ENCODE results near the gene PANK4.

Gene PANK4

GRCh38 chr1:2498648-2499047, 27.7 kb downstream of the PANK4 start:
- no peak overlapping the region for H3K4me3 ChIP-seq
- no peak overlapping the region for H3K27ac ChIP-seq
- H3K4me1 ChIP-seq: no peaks in the 10 kb centered on the region
- intact Hi-C loops (cut with DNase I; ENCODE audit: low total_unique reads): no loop called here
- no peaks in the 10 kb centered on the region for H3K36me3 ChIP-seq
- DNase-seq: no peak
- no peaks in the 10 kb centered on the region for H3K9me3 ChIP-seq
- no peak for TF ChIP-seq CTCF (IDR thresholded peaks at IDR 0.05)
- H3K27me3 ChIP-seq: peaks cover 0 to 83% of the 10 kb centered on the region in 2 donors

- Histone ChIP-seq H3K4me3 (no peak overlapping the region), H3K36me3 (no peaks in the 10 kb centered on the region), H3K27ac (no peak overlapping the region), H3K27me3 (peaks cover 0 to 83% of the 10 kb centered on the region in 2 donors), H3K4me1 (no peaks in the 10 kb centered on the region), H3K9me3 (no peaks in the 10 kb centered on the region)
- no peak for DNase-seq
- TF ChIP-seq CTCF (IDR thresholded peaks at IDR 0.05): no peak
- intact Hi-C loops (cut with DNase I; ENCODE audit: low total_unique reads): no loop called here
Measured at GRCh38 chr1:2497891-2498290, 28.5 kb downstream of the PANK4 start.

GRCh38 chr1:2496746-2497145, 29.6 kb downstream of the PANK4 start:
- Histone ChIP-seq H3K9me3 (no peaks in the 10 kb centered on the region), H3K27ac (no peak overlapping the region), H3K36me3 (no peaks in the 10 kb centered on the region), H3K27me3 (peaks cover 0 to 83% of the 10 kb centered on the region in 2 donors), H3K4me1 (no peaks in the 10 kb centered on the region), H3K4me3 (no peak overlapping the region)
- intact Hi-C loops (cut with DNase I; ENCODE audit: low total_unique reads): no loop called here
- DNase-seq: no peak
- no peak for TF ChIP-seq CTCF (IDR thresholded peaks at IDR 0.05)

GRCh38 chr1:2496087-2496622, 30.2 kb downstream of the PANK4 start:
- no peak overlapping the region for H3K4me3 ChIP-seq
- H3K27me3 ChIP-seq: peaks cover 0 to 82% of the 10 kb centered on the region in 2 donors
- intact Hi-C loops (cut with DNase I; ENCODE audit: low total_unique reads): no loop called here
- H3K36me3 ChIP-seq: no peaks in the 10 kb centered on the region
- TF ChIP-seq CTCF (IDR thresholded peaks at IDR 0.05): no peak
- no peak for DNase-seq
- no peak overlapping the region for H3K27ac ChIP-seq
- H3K4me1 ChIP-seq: no peaks in the 10 kb centered on the region
- no peaks in the 10 kb centered on the region for H3K9me3 ChIP-seq

GRCh38 chr1:2495546-2495945, 30.9 kb downstream of the PANK4 start:
- DNase-seq: no peak
- no peaks in the 10 kb centered on the region for H3K36me3 ChIP-seq
- no peaks in the 10 kb centered on the region for H3K4me1 ChIP-seq
- no peaks in the 10 kb centered on the region for H3K9me3 ChIP-seq
- peaks cover 0 to 83% of the 10 kb centered on the region in 2 donors for H3K27me3 ChIP-seq
- H3K4me3 ChIP-seq: no peak overlapping the region
- no peak overlapping the region for H3K27ac ChIP-seq
- intact Hi-C loops (cut with DNase I; ENCODE audit: low total_unique reads): no loop called here
- TF ChIP-seq CTCF (IDR thresholded peaks at IDR 0.05): no peak

- no peaks in the 10 kb centered on the region for H3K36me3 ChIP-seq
- no peak overlapping the region for H3K27ac ChIP-seq
- intact Hi-C loops (cut with DNase I; ENCODE audit: low total_unique reads): no loop called here
- no peaks in the 10 kb centered on the region for H3K9me3 ChIP-seq
- no peak for TF ChIP-seq CTCF (IDR thresholded peaks at IDR 0.05)
- peaks cover 0 to 83% of the 10 kb centered on the region in 2 donors for H3K27me3 ChIP-seq
- H3K4me3 ChIP-seq: no peak overlapping the region
- DNase-seq: no peak
- H3K4me1 ChIP-seq: no peaks in the 10 kb centered on the region
Measured at GRCh38 chr1:2495026-2495425, 31.4 kb downstream of the PANK4 start.
